ENCODE results near the gene STMN1.

GRCh38 chr1:25866288-25866687 lies 39.9 kb downstream of the STMN1 start:
- TF ChIP-seq POLR2AphosphoS5 (IDR thresholded peaks at IDR 0.05; ENCODE audit: low read depth) (no peak), EZH2 (IDR thresholded peaks at IDR 0.05; ENCODE audit: low read depth, unreplicated experiment) (no peak), CTCF (conservative IDR thresholded peaks at IDR 0.05; ENCODE audit: low read depth in 2 of 2) (no peak), EZH2phosphoT487 (IDR thresholded peaks at IDR 0.05; ENCODE audit: unreplicated experiment) (no peak), CREB1 (CRISPR knock-in tag; IDR thresholded peaks at IDR 0.05; ENCODE audit: low read depth) (no peak), ZNF114 (CRISPR knock-in tag; IDR thresholded peaks at IDR 0.05) (no peak), REST (IDR thresholded peaks at IDR 0.05; ENCODE audit: unreplicated experiment) (no peak), JUNB (IDR thresholded peaks at IDR 0.05; ENCODE audit: unreplicated experiment) (no peak), ZNF331 (CRISPR knock-in tag; IDR thresholded peaks at IDR 0.05; ENCODE audit: low read depth) (no peak), NANOG (IDR thresholded peaks at IDR 0.05; ENCODE audit: borderline replicate concordance) (no peak), ETS1 (IDR thresholded peaks at IDR 0.05) (no peak)

Measured in GM23338 (cell line).